ENCODE data around the gene BPIFB6.
"Not testable (repeated sequence)": the region's sequence is repeated elsewhere in the genome, so short reads cannot be mapped to it uniquely, and the experiment has no call there.

- TF ChIP-seq, protein P1, sequence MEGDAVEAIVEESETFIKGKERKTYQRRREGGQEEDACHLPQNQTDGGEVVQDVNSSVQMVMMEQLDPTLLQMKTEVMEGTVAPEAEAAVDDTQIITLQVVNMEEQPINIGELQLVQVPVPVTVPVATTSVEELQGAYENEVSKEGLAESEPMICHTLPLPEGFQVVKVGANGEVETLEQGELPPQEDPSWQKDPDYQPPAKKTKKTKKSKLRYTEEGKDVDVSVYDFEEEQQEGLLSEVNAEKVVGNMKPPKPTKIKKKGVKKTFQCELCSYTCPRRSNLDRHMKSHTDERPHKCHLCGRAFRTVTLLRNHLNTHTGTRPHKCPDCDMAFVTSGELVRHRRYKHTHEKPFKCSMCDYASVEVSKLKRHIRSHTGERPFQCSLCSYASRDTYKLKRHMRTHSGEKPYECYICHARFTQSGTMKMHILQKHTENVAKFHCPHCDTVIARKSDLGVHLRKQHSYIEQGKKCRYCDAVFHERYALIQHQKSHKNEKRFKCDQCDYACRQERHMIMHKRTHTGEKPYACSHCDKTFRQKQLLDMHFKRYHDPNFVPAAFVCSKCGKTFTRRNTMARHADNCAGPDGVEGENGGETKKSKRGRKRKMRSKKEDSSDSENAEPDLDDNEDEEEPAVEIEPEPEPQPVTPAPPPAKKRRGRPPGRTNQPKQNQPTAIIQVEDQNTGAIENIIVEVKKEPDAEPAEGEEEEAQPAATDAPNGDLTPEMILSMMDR (conservative IDR thresholded peaks at IDR 0.05 in 1 of 2, IDR thresholded peaks at IDR 0.05 in 1 of 2; ENCODE audit: low read depth in 1 of 2, low read length in 2 of 2): not testable (repeated sequence)
- not testable (repeated sequence) for TF ChIP-seq EZH2 (IDR thresholded peaks at IDR 0.05; ENCODE audit: low read length, missing control alignments)
Measured at GRCh38 chr20:33045129-33045721, 13.8 kb downstream of the BPIFB6 start.

Measured in fibroblast of lung (primary cell).